H9 (cell line): ENCODE data around the gene SEMA3E. TPM values are rescaled to one million over a fixed set of nuclear protein-coding genes. Genes with fewer than 3 reads are reported as not detected.

Source experiments
- DNase-seq: peaks from one replicate; pipeline ENCODE4 v3.0.0-alpha.2; 2017
- H2AFZ ChIP-seq: one replicate; pipeline ENCODE4 v1.6.1; 2013; ENCODE audit warnings: mild to moderate bottlenecking, low read length, control low read depth, moderate library complexity
- H2AK5ac ChIP-seq: 2 replicates; pipeline ENCODE4 v1.6.1; 2013; ENCODE audit warnings: low read length, control low read depth, mixed read lengths; ENCODE audit not compliant: insufficient read length
- H2BK120ac ChIP-seq: one replicate; pipeline ENCODE4 v1.6.1; 2013; ENCODE audit warnings: low read depth, mild to moderate bottlenecking, low read length, control low read depth, inconsistent platforms; ENCODE audit not compliant: poor library complexity, severe bottlenecking
- H2BK12ac ChIP-seq: 2 replicates; pipeline ENCODE4 v1.6.1; 2013; ENCODE audit warnings: low read length, control low read depth, mixed read lengths, low read depth; ENCODE audit not compliant: insufficient read length
- H2BK15ac ChIP-seq: 2 replicates; pipeline ENCODE4 v1.6.1; 2013; ENCODE audit warnings: low read depth, low read length, control low read depth
- H2BK20ac ChIP-seq: one replicate; pipeline ENCODE4 v1.6.1; 2013; ENCODE audit warnings: low read depth, mild to moderate bottlenecking, low read length, control low read depth, inconsistent platforms; ENCODE audit not compliant: poor library complexity, severe bottlenecking
- H2BK5ac ChIP-seq: 2 replicates; pipeline ENCODE4 v1.6.1; 2013; ENCODE audit warnings: low read length, control low read depth, mixed read lengths; ENCODE audit not compliant: insufficient read length
- H3K14ac ChIP-seq: 2 replicates; pipeline ENCODE4 v1.6.1; 2013; ENCODE audit warnings: low read length, control low read depth; ENCODE audit not compliant: insufficient read depth
- H3K18ac ChIP-seq: 2 replicates; pipeline ENCODE4 v1.6.1; 2013; ENCODE audit warnings: low read depth, mild to moderate bottlenecking, mixed read lengths, low read length, control low read depth; ENCODE audit not compliant: insufficient read length
- H3K23ac ChIP-seq: 2 replicates; pipeline ENCODE4 v1.6.1; 2013; ENCODE audit warnings: low read length, control low read depth, mixed read lengths, low read depth; ENCODE audit not compliant: insufficient read length
- H3K23me2 ChIP-seq: 2 replicates; pipeline ENCODE4 v1.6.1; 2013; ENCODE audit warnings: low read depth, mild to moderate bottlenecking, mixed read lengths, low read length, control low read depth; ENCODE audit not compliant: insufficient read length, poor library complexity, severe bottlenecking
- H3K27ac ChIP-seq: 2 replicates; pipeline ENCODE4 v1.5.1; 2013; ENCODE audit warnings: low read length, control low read depth, mixed read lengths, low read depth; ENCODE audit not compliant: insufficient read length
- H3K27me3 ChIP-seq: 2 replicates; pipeline ENCODE4 v1.6.1; 2013; ENCODE audit warnings: low read length, control low read depth, inconsistent platforms; ENCODE audit not compliant: insufficient read depth
- H3K4ac ChIP-seq: 2 replicates; pipeline ENCODE4 v1.6.1; 2013; ENCODE audit warnings: low read depth, mild to moderate bottlenecking, control low read depth, inconsistent platforms, low read length, moderate library complexity
- H3K4me1 ChIP-seq: 2 replicates; pipeline ENCODE4 v1.6.1; 2013; ENCODE audit warnings: low read length, control low read depth, inconsistent platforms; ENCODE audit not compliant: insufficient read depth
- H3K4me2 ChIP-seq: 2 replicates; pipeline ENCODE4 v1.6.1; 2013; ENCODE audit warnings: low read length, control low read depth, mixed read lengths; ENCODE audit not compliant: insufficient read length, insufficient read depth
- H3K56ac ChIP-seq: 2 replicates; pipeline ENCODE4 v1.6.1; 2013; ENCODE audit warnings: low read depth, mild to moderate bottlenecking, mixed read lengths, low read length, control low read depth; ENCODE audit not compliant: insufficient read length
- H3K79me1 ChIP-seq: 2 replicates; pipeline ENCODE4 v1.6.1; 2013; ENCODE audit warnings: low read depth, mild to moderate bottlenecking, moderate library complexity, low read length, control low read depth, inconsistent platforms; ENCODE audit not compliant: insufficient read depth, poor library complexity, severe bottlenecking
- H3K79me2 ChIP-seq: 2 replicates; pipeline ENCODE4 v1.6.1; 2013; ENCODE audit warnings: low read length, control low read depth, inconsistent platforms; ENCODE audit not compliant: insufficient read depth
- H3K9ac ChIP-seq: 2 replicates; pipeline ENCODE4 v1.6.1; 2013; ENCODE audit warnings: low read length, control low read depth, mixed read lengths; ENCODE audit not compliant: insufficient read length; ENCODE audit errors: extremely low read depth
- H3K9me3 ChIP-seq: one replicate; pipeline ENCODE4 v1.6.1; 2013; ENCODE audit warnings: low read depth, low read length, inconsistent platforms; ENCODE audit not compliant: control insufficient read depth
- H3T11ph ChIP-seq: one replicate; pipeline ENCODE4 v1.6.1; 2013; ENCODE audit warnings: mild to moderate bottlenecking, low read length, control low read depth, inconsistent platforms
- H4K20me1 ChIP-seq: one replicate; pipeline ENCODE4 v1.6.1; 2013; ENCODE audit not compliant: control insufficient read depth, insufficient read length, insufficient read depth
- H4K5ac ChIP-seq: 2 replicates; pipeline ENCODE4 v1.6.1; 2013; ENCODE audit warnings: low read depth, mild to moderate bottlenecking, mixed read lengths, low read length, control low read depth; ENCODE audit not compliant: insufficient read length
- H4K8ac ChIP-seq: replicated peaks from 2 replicates; pipeline ENCODE4 v1.6.1; 2013; ENCODE audit warnings: low read length, control low read depth, mixed read lengths, low read depth; ENCODE audit not compliant: insufficient read length
- H4K91ac ChIP-seq: 2 replicates; pipeline ENCODE4 v1.6.1; 2013; ENCODE audit warnings: low read depth, mild to moderate bottlenecking, moderate library complexity, mixed read lengths, low read length, control low read depth; ENCODE audit not compliant: insufficient read length
- H3K27ac Mint-ChIP-seq, 3 experiments: 2 replicates in 2 of 3; 3 replicates in 1 of 3; pipeline ENCODE4 v1.8.0; 2020 to 2021; ENCODE audit warnings: mixed read lengths in 3 of 3, mild to moderate bottlenecking in 1 of 3, moderate library complexity in 1 of 3
- H3K27me3 Mint-ChIP-seq: 2 replicates; pipeline ENCODE4 v1.8.0; 2021; ENCODE audit warnings: low read depth, mild to moderate bottlenecking, moderate library complexity, mixed read lengths
- H3K36me3 Mint-ChIP-seq, 3 experiments: 2 replicates in 2 of 3; 3 replicates in 1 of 3; pipeline ENCODE4 v1.8.0; 2020 to 2021; ENCODE audit warnings: low read depth in 3 of 3, mixed read lengths in 3 of 3; ENCODE audit not compliant: insufficient read depth in 1 of 3
- H3K4me1 Mint-ChIP-seq, 2 experiments: 2 replicates each; pipeline ENCODE4 v1.8.0; 2020; ENCODE audit warnings: mixed read lengths in 2 of 2
- H3K4me3 Mint-ChIP-seq, 2 experiments: 2 replicates in 1 of 2; 3 replicates in 1 of 2; pipeline ENCODE4 v1.8.0; 2020 to 2021; ENCODE audit warnings: mild to moderate bottlenecking in 2 of 2, mixed read lengths in 2 of 2, moderate library complexity in 1 of 2
- H3K9me3 Mint-ChIP-seq, 2 experiments: 2 replicates in 1 of 2; 3 replicates in 1 of 2; pipeline ENCODE4 v1.8.0; 2020; ENCODE audit warnings: mild to moderate bottlenecking in 2 of 2, mixed read lengths in 2 of 2, moderate library complexity in 1 of 2
- CTCF ChIP-seq: fragments of 200-600 bp; sonication (generic); conservative IDR thresholded peaks from 3 replicates; pipeline ENCODE4 v1.8.0; 2021; ENCODE audit warnings: antibody characterized with exemption, mild to moderate bottlenecking
- total RNA-seq: library from RNA; stranded (reverse); gene quantifications from 2 replicates; pipeline ENCODE4 v1.2.1, GENCODE V29; 2021

Gene SEMA3E
- total RNA-seq, 1 experiment from 2014 or later, result 0.39 TPM

DNA sequence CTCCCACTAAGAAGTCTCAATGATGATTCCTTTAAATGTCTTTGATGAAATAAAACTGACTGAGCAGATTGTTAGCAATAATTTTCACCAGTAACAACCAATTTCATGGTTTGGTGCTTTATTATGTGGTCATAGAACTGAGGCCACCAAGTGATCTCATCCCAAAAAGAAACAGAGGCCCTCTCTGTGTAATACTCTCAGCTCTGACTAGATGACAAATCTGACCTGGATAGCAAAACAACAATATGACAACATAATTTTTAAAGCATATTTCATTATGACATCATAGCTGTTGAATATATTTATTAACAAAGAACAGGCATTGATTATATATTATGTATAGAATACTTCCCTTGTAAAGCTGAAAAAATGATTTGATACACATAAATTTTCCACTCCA, 5.9 kb downstream of the SEMA3E start:
- Mint-ChIP-seq H3K9me3 (no peaks in the 10 kb centered on the region), H3K27me3 (no peaks in the 10 kb centered on the region), H3K4me1 (peaks cover 23 to 32% of the 10 kb centered on the region in 2 experiments), H3K36me3 (no peaks in the 10 kb centered on the region), H3K27ac (no peak overlapping the region), H3K4me3 (no peak overlapping the region)
- DNase-seq, result no peak
- TF ChIP-seq CTCF, result no peak
- Histone ChIP-seq H3K9me3 (no peaks in the 10 kb centered on the region), H3K14ac (no peak overlapping the region), H3K4me1 (peaks cover 2% of the 10 kb centered on the region; the same call in 1 of the 2 replicates), H2AFZ (no peak overlapping the region), H3K23ac (no peak overlapping the region), H3K79me2 (no peaks in the 10 kb centered on the region), H3K79me1 (no peaks in the 10 kb centered on the region), H3K23me2 (no peaks in the 10 kb centered on the region), H3K27ac (no peak overlapping the region), H4K5ac (no peak overlapping the region), H4K91ac (no peak overlapping the region), H2BK20ac (no peak overlapping the region), H2BK15ac (no peak overlapping the region), H2BK5ac (no peak overlapping the region), H3K56ac (no peak overlapping the region), H2BK12ac (no peak overlapping the region), H3K4me2 (no peak overlapping the region), H4K8ac (no peak overlapping the region), H3K4ac (no peak overlapping the region), H2BK120ac (no peak overlapping the region), H4K20me1 (no peaks in the 10 kb centered on the region), H3K27me3 (no peaks in the 10 kb centered on the region), H3K9ac (no peak overlapping the region), H2AK5ac (no peak overlapping the region), H3K18ac (no peak overlapping the region), H3T11ph (no peak overlapping the region)
